ENCODE results near the gene NPTX1.

NPTX1 gene

GRCh38 chr17:80503031-80503430, 26.6 kb upstream of the NPTX1 start:
- ATAC-seq (no peak), DNase-seq (no peak)

GRCh38 chr17:80502578-80502877, 26.1 kb upstream of the NPTX1 start:
- DNase-seq (no peak), ATAC-seq (no peak)

GRCh38 chr17:80501741-80502577, 25.6 kb upstream of the NPTX1 start:
- no peak for ATAC-seq
- DNase-seq, result no peak

GRCh38 chr17:80499961-80500665, 23.7 kb upstream of the NPTX1 start:
- DNase-seq (no peak), ATAC-seq (no peak)

GRCh38 chr17:80499560-80499959, 23.2 kb upstream of the NPTX1 start:
- DNase-seq (no peak), ATAC-seq (no peak)

GRCh38 chr17:80498920-80499410, 22.6 kb upstream of the NPTX1 start:
- ATAC-seq (no peak), DNase-seq (no peak)

GRCh38 chr17:80498242-80498919, 22.0 kb upstream of the NPTX1 start:
- ATAC-seq (no peak), DNase-seq (no peak)

- DNase-seq, result no peak
- no peak for ATAC-seq
These were observed 21.4 kb upstream of the NPTX1 start for GRCh38 chr17:80497726-80498241.

- DNase-seq, result no peak
- ATAC-seq, result no peak
These were observed 18.1 kb upstream of the NPTX1 start for GRCh38 chr17:80494547-80494946.

- DNase-seq (no peak), ATAC-seq (no peak)
These were observed 16.1 kb upstream of the NPTX1 start for GRCh38 chr17:80492343-80493136.

GRCh38 chr17:80491478-80492342, 15.3 kb upstream of the NPTX1 start:
- DNase-seq (no peak), ATAC-seq (no peak)

GRCh38 chr17:80487511-80487910, 11.1 kb upstream of the NPTX1 start:
- DNase-seq (no peak), ATAC-seq (no peak)

- no peak for ATAC-seq
These were observed 10.3 kb upstream of the NPTX1 start for GRCh38 chr17:80486692-80487091.

GRCh38 chr17:80485846-80486245, 9.4 kb upstream of the NPTX1 start:
- ATAC-seq, result no peak
- DNase-seq, result no peak

More at GRCh38 chr17:80486692-80487091, 10.3 kb upstream of the NPTX1 start:
- DNase-seq, result no peak

GRCh38 chr17:80482555-80483308, 6.3 kb upstream of the NPTX1 start:
- DNase-seq, result no peak
- ATAC-seq, result no peak

- no peak for ATAC-seq
- DNase-seq, result no peak
These were observed 5.6 kb upstream of the NPTX1 start for GRCh38 chr17:80482058-80482318.

GRCh38 chr17:80481284-80482057, 5.1 kb upstream of the NPTX1 start:
- no peak for DNase-seq

GRCh38 chr17:80480248-80480647, 3.8 kb upstream of the NPTX1 start:
- DNase-seq, result no peak
- no peak for ATAC-seq

More at GRCh38 chr17:80481284-80482057, 5.1 kb upstream of the NPTX1 start:
- no peak for ATAC-seq

GRCh38 chr17:80479246-80479566, 2.8 kb upstream of the NPTX1 start:
- DNase-seq (no peak), ATAC-seq (no peak)
